ENCODE measurements around the gene CHD2. TPM values are rescaled to one million over a fixed set of nuclear protein-coding genes. Genes with fewer than 3 reads are reported as not detected.

Gene CHD2
- total and polyA plus RNA-seq, 4 donors = 13.9 to 90.2 (median 49.4) TPM

DNA sequence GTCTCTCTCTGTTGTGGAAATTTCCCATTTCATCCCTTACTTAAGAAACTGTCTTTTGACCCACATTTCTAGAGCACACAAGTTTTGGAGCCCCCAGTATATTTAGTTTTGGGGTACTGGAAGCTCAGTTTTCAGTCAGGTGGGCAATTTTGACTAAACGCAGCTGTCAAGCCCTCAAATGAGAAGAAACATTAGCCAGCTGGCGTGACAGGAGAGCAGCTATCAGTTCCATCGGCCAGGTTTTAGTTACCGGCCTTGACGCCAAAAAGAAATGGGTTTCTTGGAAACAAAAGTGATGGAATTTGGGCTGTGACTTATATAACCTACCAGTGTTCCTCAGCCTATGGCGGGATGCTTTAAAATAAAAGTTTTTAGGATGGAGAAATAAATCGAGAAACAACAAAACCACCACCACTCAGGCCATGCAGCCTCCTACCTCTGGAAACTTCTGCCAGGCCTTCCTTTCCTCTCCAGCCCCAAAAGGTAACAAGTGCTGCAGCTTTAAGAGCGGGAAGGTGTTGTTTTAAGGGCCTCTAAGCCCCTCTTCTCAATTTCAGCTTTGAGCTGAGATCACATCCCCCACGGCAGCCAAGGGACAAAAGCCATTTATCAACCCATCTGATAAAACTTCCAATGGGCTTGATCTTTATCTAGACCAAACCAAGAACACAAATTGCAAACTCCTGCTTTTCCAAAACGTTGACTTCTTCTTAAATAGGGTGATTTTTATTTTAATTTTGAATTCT lies 170.6 kb downstream of the CHD2 start:
- Histone ChIP-seq H3K9ac (ENCODE audit: low read depth in 1 of 2, low read length in 2 of 2) (no peak overlapping the region), H3K27me3 (ENCODE audit: control insufficient read depth in 4 of 4, insufficient read depth in 4 of 4, low read length in 3 of 4) (peaks cover 2 to 19% (median 14%) of the 10 kb centered on the region in 4 donors), H3K4me1 (ENCODE audit: control insufficient read depth in 4 of 4, insufficient read depth in 4 of 4, low read length in 3 of 4) (peaks cover 8 to 19% (median 9%) of the 10 kb centered on the region in 4 donors), H3K27ac (ENCODE audit: low read depth in 1 of 2, low read length in 2 of 2) (no peak overlapping the region), H3K36me3 (ENCODE audit: control insufficient read depth in 4 of 4, insufficient read depth in 3 of 4, low read depth in 1 of 4, low read length in 3 of 4) (no peaks in the 10 kb centered on the region), H3K9me3 (ENCODE audit: control insufficient read depth in 4 of 4, low read length in 3 of 4) (no peaks in the 10 kb centered on the region), H3K4me3 (ENCODE audit: low read depth in 1 of 3, low read length in 3 of 3) (no peak overlapping the region)
- WGBS = 60% methylated on average over 10 of the region's 10 CpGs
- DNase-seq (ENCODE audit: low spot score) = no peak
- no peak for TF ChIP-seq TAF1 (conservative IDR thresholded peaks at IDR 0.05)
- no peak for TF ChIP-seq NR2F2 (IDR thresholded peaks at IDR 0.05)
- TF ChIP-seq, protein P1, sequence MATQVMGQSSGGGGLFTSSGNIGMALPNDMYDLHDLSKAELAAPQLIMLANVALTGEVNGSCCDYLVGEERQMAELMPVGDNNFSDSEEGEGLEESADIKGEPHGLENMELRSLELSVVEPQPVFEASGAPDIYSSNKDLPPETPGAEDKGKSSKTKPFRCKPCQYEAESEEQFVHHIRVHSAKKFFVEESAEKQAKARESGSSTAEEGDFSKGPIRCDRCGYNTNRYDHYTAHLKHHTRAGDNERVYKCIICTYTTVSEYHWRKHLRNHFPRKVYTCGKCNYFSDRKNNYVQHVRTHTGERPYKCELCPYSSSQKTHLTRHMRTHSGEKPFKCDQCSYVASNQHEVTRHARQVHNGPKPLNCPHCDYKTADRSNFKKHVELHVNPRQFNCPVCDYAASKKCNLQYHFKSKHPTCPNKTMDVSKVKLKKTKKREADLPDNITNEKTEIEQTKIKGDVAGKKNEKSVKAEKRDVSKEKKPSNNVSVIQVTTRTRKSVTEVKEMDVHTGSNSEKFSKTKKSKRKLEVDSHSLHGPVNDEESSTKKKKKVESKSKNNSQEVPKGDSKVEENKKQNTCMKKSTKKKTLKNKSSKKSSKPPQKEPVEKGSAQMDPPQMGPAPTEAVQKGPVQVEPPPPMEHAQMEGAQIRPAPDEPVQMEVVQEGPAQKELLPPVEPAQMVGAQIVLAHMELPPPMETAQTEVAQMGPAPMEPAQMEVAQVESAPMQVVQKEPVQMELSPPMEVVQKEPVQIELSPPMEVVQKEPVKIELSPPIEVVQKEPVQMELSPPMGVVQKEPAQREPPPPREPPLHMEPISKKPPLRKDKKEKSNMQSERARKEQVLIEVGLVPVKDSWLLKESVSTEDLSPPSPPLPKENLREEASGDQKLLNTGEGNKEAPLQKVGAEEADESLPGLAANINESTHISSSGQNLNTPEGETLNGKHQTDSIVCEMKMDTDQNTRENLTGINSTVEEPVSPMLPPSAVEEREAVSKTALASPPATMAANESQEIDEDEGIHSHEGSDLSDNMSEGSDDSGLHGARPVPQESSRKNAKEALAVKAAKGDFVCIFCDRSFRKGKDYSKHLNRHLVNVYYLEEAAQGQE (IDR thresholded peaks at IDR 0.05) = no peak
- no peak for TF ChIP-seq RAD21 (IDR thresholded peaks at IDR 0.05)
- TF ChIP-seq, protein P2, sequence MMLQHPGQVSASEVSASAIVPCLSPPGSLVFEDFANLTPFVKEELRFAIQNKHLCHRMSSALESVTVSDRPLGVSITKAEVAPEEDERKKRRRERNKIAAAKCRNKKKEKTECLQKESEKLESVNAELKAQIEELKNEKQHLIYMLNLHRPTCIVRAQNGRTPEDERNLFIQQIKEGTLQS (IDR thresholded peaks at IDR 0.05) = no peak
- no peak for TF ChIP-seq GABPA (IDR thresholded peaks at IDR 0.05 in 1 of 2, conservative IDR thresholded peaks at IDR 0.05 in 1 of 2)
- TF ChIP-seq EGR1 (IDR thresholded peaks at IDR 0.05; ENCODE audit: low read depth in 2 of 2) = no peak
- no peak for TF ChIP-seq SP1 (IDR thresholded peaks at IDR 0.05)
- TF ChIP-seq, protein P3, sequence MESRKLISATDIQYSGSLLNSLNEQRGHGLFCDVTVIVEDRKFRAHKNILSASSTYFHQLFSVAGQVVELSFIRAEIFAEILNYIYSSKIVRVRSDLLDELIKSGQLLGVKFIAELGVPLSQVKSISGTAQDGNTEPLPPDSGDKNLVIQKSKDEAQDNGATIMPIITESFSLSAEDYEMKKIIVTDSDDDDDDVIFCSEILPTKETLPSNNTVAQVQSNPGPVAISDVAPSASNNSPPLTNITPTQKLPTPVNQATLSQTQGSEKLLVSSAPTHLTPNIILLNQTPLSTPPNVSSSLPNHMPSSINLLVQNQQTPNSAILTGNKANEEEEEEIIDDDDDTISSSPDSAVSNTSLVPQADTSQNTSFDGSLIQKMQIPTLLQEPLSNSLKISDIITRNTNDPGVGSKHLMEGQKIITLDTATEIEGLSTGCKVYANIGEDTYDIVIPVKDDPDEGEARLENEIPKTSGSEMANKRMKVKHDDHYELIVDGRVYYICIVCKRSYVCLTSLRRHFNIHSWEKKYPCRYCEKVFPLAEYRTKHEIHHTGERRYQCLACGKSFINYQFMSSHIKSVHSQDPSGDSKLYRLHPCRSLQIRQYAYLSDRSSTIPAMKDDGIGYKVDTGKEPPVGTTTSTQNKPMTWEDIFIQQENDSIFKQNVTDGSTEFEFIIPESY (IDR thresholded peaks at IDR 0.05) = no peak
- TF ChIP-seq MAX (IDR thresholded peaks at IDR 0.05) = no peak
- no peak for TF ChIP-seq HNF4G (IDR thresholded peaks at IDR 0.05)
- no peak for TF ChIP-seq FOXA2 (IDR thresholded peaks at IDR 0.05)
- TF ChIP-seq YY1 (IDR thresholded peaks at IDR 0.05) = no peak
- no peak for TF ChIP-seq RXRA (IDR thresholded peaks at IDR 0.05)
- TF ChIP-seq HNF4A (conservative IDR thresholded peaks at IDR 0.05) = no peak
- TF ChIP-seq FOXA1 (IDR thresholded peaks at IDR 0.05) = no peak
- TF ChIP-seq, protein P4, sequence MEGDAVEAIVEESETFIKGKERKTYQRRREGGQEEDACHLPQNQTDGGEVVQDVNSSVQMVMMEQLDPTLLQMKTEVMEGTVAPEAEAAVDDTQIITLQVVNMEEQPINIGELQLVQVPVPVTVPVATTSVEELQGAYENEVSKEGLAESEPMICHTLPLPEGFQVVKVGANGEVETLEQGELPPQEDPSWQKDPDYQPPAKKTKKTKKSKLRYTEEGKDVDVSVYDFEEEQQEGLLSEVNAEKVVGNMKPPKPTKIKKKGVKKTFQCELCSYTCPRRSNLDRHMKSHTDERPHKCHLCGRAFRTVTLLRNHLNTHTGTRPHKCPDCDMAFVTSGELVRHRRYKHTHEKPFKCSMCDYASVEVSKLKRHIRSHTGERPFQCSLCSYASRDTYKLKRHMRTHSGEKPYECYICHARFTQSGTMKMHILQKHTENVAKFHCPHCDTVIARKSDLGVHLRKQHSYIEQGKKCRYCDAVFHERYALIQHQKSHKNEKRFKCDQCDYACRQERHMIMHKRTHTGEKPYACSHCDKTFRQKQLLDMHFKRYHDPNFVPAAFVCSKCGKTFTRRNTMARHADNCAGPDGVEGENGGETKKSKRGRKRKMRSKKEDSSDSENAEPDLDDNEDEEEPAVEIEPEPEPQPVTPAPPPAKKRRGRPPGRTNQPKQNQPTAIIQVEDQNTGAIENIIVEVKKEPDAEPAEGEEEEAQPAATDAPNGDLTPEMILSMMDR (IDR thresholded peaks at IDR 0.05; ENCODE audit: low read depth, low read length, missing input control) = no peak
- no peak for TF ChIP-seq JUND (IDR thresholded peaks at IDR 0.05)
